ENCODE results near the gene TUSC2. TPM values are rescaled to one million over a fixed set of nuclear protein-coding genes. Genes with fewer than 3 reads are reported as not detected.

TUSC2 gene
- total and polyA plus RNA-seq, 10 of the 15 experiments (the other 5 are each of a cell fraction or from before 2014, with no cell fraction given), result 4.0 to 73.8 (median 34.3) TPM

DNA sequence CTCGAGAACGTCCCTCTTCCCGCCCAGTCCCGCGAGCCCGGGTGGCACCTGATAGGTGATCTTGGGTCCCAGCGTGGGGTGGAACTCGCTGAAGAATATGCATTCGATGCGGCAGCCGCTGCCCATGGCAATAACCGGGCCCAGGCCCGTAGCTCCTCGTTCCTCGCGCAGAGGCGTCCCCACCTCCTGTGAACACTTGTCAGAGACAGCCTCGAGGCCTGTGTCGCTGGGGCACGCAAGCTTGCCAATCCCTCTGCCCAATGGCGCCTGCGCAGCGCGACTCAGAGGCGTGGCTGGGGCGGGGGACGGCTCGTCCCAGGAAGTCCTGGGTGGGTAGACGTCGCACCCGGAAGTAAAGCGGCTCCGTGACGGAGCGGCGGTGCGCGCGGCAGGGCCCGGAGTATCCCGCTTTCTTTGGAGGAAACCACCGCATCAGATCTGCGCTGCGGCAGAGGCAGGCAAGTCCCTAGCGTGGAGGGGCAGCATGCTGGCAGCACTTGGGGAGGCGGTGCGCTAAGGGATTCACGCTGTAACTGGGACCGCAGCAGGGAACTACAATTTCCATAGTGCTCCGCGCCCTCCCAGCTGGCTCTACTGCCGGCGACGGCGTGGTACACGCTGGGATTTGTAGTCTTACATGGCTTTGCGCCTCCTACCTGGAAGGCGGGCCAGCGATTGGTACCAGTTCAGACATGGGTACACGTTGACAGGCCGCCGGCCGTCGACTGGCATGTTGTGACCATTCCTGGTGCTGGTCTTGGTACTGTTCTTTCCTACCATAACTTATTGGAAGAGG is 22.7 kb upstream of the TUSC2 start, which contains the start of the genes CYB561D2 and NPRL2 (continued):
- TF ChIP-seq NFYB (IDR thresholded peaks at IDR 0.05; ENCODE audit: insufficient read depth, low read depth, low read length), result no peak

- H3K9me3 ChIP-seq (replicated peaks; ENCODE audit: control insufficient read depth, insufficient read depth, low read length), result no peaks in the 10 kb centered on the region
- peaks cover 26% of the 10 kb centered on the region for H3K4me1 ChIP-seq (ENCODE audit: control insufficient read depth, insufficient read depth, low read length)
- in situ Hi-C loops (cut with MboI), result loop anchor here (10.0 kb wide), 1 partner anchor 1035 kb away; the partner anchor contains the start of gene MANF
- H3K36me3 ChIP-seq (ENCODE audit: control insufficient read depth in 2 of 2, insufficient read depth in 2 of 2, low read length in 1 of 2), result peaks cover 8 to 13% of the 10 kb centered on the region in 2 experiments; a peak in 2 of 4 replicates
- TSS peak; percentile 79 for BruUV-seq (replicated peaks)
- H3K79me2 ChIP-seq (ENCODE audit: control insufficient read depth, insufficient read depth, low read length), result peaks cover 20% of the 10 kb centered on the region
- WGBS (ENCODE audit: insufficient coverage, insufficient replicate concordance, low lambda C conversion rate, missing lambda C conversion rate), result 1% methylated on average over 7 of the region's 7 CpGs
- intact Hi-C loops (cut with micrococcal nuclease; ENCODE audit: unreplicated experiment), result no loop called here
- FAIRE-seq (no peak), ATAC-seq (no peak), DNase-seq (ENCODE audit: low read depth, low spot score) (no peak)
- peak overlapping the region; percentile 99 for H3K4me2 ChIP-seq (ENCODE audit: control insufficient read depth, insufficient read depth)
- ChIA-PET CTCF (interaction anchor here (0.8 to 5.4 kb wide), 9 partner anchors 12 to 1039 kb away, joined by 3 to 65 read pairs (median 3); partner anchors contain the start of genes CISH and RASSF1), SMC1A (ENCODE audit: uncharacterized antibody, unreplicated experiment) (interaction anchor here (0.8 to 1.8 kb wide), 3 partner anchors 9 to 52 kb away, joined by 3 to 8 read pairs (median 4); partner anchors contain the start of gene TMEM115), RAD21 (ENCODE audit: unreplicated experiment) (interaction anchor here (0.8 to 2.8 kb wide), 7 partner anchors 9 to 266 kb away, joined by 3 to 16 read pairs (median 5); partner anchors contain the start of genes CISH, HYAL3, MAPKAPK3 and NAA80), POLR2A (interaction anchor here (0.7 to 4.3 kb wide), 11 partner anchors 10 to 219 kb away, joined by 3 to 84 read pairs (median 5); partner anchors contain the start of genes C3orf18, HEMK1, HYAL3 and IFRD2)
- peak overlapping the region; percentile 86 for H3K27ac ChIP-seq (ENCODE audit: control insufficient read depth, insufficient read depth)
- H3K9ac ChIP-seq (ENCODE audit: control insufficient read depth, insufficient read depth, low read length), result peak overlapping the region; percentile 73
- no peaks in the 10 kb centered on the region for H3K27me3 ChIP-seq (replicated peaks in 1 of 2; ENCODE audit: control insufficient read depth in 2 of 2, insufficient read depth in 2 of 2, low read length in 1 of 2)
- H2AFZ ChIP-seq (ENCODE audit: control insufficient read depth, low read depth, low read length), result peak overlapping the region; percentile 99
- peak overlapping the region; percentile 83 for H3K4me3 ChIP-seq
- H4K20me1 ChIP-seq (ENCODE audit: control insufficient read depth, insufficient read depth), result no peaks in the 10 kb centered on the region
- TF ChIP-seq ETV6 (conservative IDR thresholded peaks at IDR 0.05 in 1 of 2, IDR thresholded peaks at IDR 0.05 in 1 of 2; ENCODE audit: borderline replicate concordance in 1 of 2, low read depth in 1 of 2) (no peak), TCF12 (IDR thresholded peaks at IDR 0.05; ENCODE audit: low read depth, low read length) (no peak), CHD1 (IDR thresholded peaks at IDR 0.05; ENCODE audit: low read depth, low read length) (no peak), IRF5 (IDR thresholded peaks at IDR 0.05; ENCODE audit: borderline replicate concordance) (no peak), RELA (IDR thresholded peaks at IDR 0.05; ENCODE audit: borderline replicate concordance, partially characterized antibody) (no peak), KAT2A (conservative IDR thresholded peaks at IDR 0.05; ENCODE audit: control insufficient read depth, low read depth, low read length) (no peak), NR2C1 (IDR thresholded peaks at IDR 0.05) (no peak), CEBPZ (IDR thresholded peaks at IDR 0.05; ENCODE audit: low read depth, low read length) (no peak), POLR2A (IDR thresholded peaks at IDR 0.05; ENCODE audit: low read depth, low read length) (no peak), FOXM1 (IDR thresholded peaks at IDR 0.05; ENCODE audit: low read depth, low read length) (no peak), BACH1 (IDR thresholded peaks at IDR 0.05; ENCODE audit: borderline replicate concordance) (no peak), CBFB (IDR thresholded peaks at IDR 0.05; ENCODE audit: low read depth) (no peak)
- TF ChIP-seq, protein P1, sequence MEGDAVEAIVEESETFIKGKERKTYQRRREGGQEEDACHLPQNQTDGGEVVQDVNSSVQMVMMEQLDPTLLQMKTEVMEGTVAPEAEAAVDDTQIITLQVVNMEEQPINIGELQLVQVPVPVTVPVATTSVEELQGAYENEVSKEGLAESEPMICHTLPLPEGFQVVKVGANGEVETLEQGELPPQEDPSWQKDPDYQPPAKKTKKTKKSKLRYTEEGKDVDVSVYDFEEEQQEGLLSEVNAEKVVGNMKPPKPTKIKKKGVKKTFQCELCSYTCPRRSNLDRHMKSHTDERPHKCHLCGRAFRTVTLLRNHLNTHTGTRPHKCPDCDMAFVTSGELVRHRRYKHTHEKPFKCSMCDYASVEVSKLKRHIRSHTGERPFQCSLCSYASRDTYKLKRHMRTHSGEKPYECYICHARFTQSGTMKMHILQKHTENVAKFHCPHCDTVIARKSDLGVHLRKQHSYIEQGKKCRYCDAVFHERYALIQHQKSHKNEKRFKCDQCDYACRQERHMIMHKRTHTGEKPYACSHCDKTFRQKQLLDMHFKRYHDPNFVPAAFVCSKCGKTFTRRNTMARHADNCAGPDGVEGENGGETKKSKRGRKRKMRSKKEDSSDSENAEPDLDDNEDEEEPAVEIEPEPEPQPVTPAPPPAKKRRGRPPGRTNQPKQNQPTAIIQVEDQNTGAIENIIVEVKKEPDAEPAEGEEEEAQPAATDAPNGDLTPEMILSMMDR (IDR thresholded peaks at IDR 0.05 in 2 of 3, conservative IDR thresholded peaks at IDR 0.05 in 1 of 3; ENCODE audit: control insufficient read depth in 2 of 3, extremely low read depth in 1 of 3, insufficient read depth in 1 of 3, low read depth in 3 of 3, low read length in 3 of 3), result no peak
Measured at GRCh38 chr3:50350213-50350526, 22.1 kb upstream of the TUSC2 start.
